K562 (cell line): ENCODE data around the gene ALG9. TPM values are rescaled to one million over a fixed set of nuclear protein-coding genes. Genes with fewer than 3 reads are reported as not detected.

Source experiments
- ATAC-seq: fragments of 200-7000 bp; cut with Tn5 transposase; 3 replicates; pipeline ENCODE4 v1.9.1; 2020; ENCODE audit warnings: moderate library complexity
- BruUV-seq: library from RNA; stranded (reverse); fragments of 400-500 nt; replicated peaks from 2 replicates; lab custom pipeline; 2021; lab: Mats Ljungman, UMichigan
- CTCF ChIA-PET: fragments of 300-600 bp; formaldehyde crosslinking; extraction: SDS; loops from one replicate; lab custom pipeline; 2021; ENCODE audit warnings: low intra/inter-chr PET ratio; lab: Yijun Ruan, JAX
- POLR2A ChIA-PET: fragments of 300-600, 350-650 bp; sonication (Branson Sonifier 250); formaldehyde crosslinking; extraction: SDS; loops from one replicate; lab custom pipeline; 2021; ENCODE audit warnings: antibody characterized with exemption, inconsistent platforms; lab: Yijun Ruan, JAX
- DNase-seq, 4 experiments: peaks; one replicate each; pipeline versions ENCODE4 v3.0.0 to v3.0.0-alpha.2; 2011 to 2018; ENCODE audit warnings: low spot score in 3 of 4, mixed read lengths in 3 of 4; ENCODE audit errors: extremely low read depth in 1 of 4
- FAIRE-seq: peaks from 2 replicates; lab custom pipeline; 2011; peaks lifted over from hg19 to GRCh38; lab: Jason Lieb, UNC
- H2AFZ ChIP-seq: 2 replicates; pipeline ENCODE4 v1.6.0; 2011; ENCODE audit warnings: low read depth, low read length, control low read depth, inconsistent platforms
- H3K27ac ChIP-seq: fragments of 200-600 bp; 3 replicates; pipeline ENCODE4 v1.8.0; 2011; ENCODE audit warnings: low read depth, mild to moderate bottlenecking, control low read depth, inconsistent platforms, low read length, moderate library complexity, mixed read lengths; ENCODE audit errors: extremely low read depth
- H3K27me3 ChIP-seq, 2 experiments: fragments of 300-600 bp in 1 of 2; 2 replicates in 1 of 2; 3 replicates in 1 of 2; pipeline versions ENCODE4 v1.6.0 to v1.8.0; 2011; ENCODE audit warnings: inconsistent platforms in 2 of 2, low read length in 2 of 2, mild to moderate bottlenecking in 1 of 2, mixed read lengths in 1 of 2, moderate library complexity in 1 of 2; ENCODE audit not compliant: control insufficient read depth in 2 of 2, insufficient read depth in 2 of 2
- H3K36me3 ChIP-seq: fragments of 300-600 bp; 3 replicates; pipeline ENCODE4 v1.8.0; 2011; ENCODE audit warnings: mild to moderate bottlenecking, low read length, inconsistent platforms; ENCODE audit not compliant: control insufficient read depth, insufficient read depth
- H3K4me1 ChIP-seq, 2 experiments: fragments of 200-600 bp in 1 of 2; replicated peaks in 1 of 2; 2 replicates in 1 of 2; 3 replicates in 1 of 2; pipeline versions ENCODE4 v1.5.1 to v1.8.0; 2011; ENCODE audit warnings: inconsistent platforms in 2 of 2, low read length in 2 of 2, mild to moderate bottlenecking in 1 of 2, mixed read lengths in 1 of 2, moderate library complexity in 1 of 2; ENCODE audit not compliant: control insufficient read depth in 2 of 2, insufficient read depth in 2 of 2
- H3K4me2 ChIP-seq: 2 replicates; pipeline ENCODE4 v1.6.1; 2011; ENCODE audit warnings: low read length, control low read depth, inconsistent platforms, mixed read lengths; ENCODE audit not compliant: insufficient read depth
- H3K4me3 ChIP-seq: fragments of 200-600 bp; sonication (generic), shearing (Covaris generic); 2 replicates; pipeline ENCODE4 v1.5.1; 2016; ENCODE audit warnings: control low read depth, inconsistent platforms
- H3K79me2 ChIP-seq: fragments of 200-600 bp; 3 replicates; pipeline ENCODE4 v1.8.0; 2011; ENCODE audit warnings: low read length, inconsistent platforms; ENCODE audit not compliant: control insufficient read depth, insufficient read depth
- H3K9ac ChIP-seq, 2 experiments: 2 replicates each; pipeline versions ENCODE4 v1.6.0 to v1.6.1; 2011; ENCODE audit warnings: low read depth in 2 of 2, low read length in 2 of 2, control low read depth in 1 of 2, inconsistent platforms in 1 of 2, mild to moderate bottlenecking in 1 of 2, mixed read lengths in 1 of 2; ENCODE audit not compliant: insufficient read depth in 1 of 2
- H3K9me1 ChIP-seq: one replicate; pipeline ENCODE4 v1.6.0; 2011; ENCODE audit warnings: inconsistent platforms, mild to moderate bottlenecking, low read length, moderate library complexity; ENCODE audit not compliant: control insufficient read depth, insufficient read depth
- H3K9me3 ChIP-seq: replicated peaks from 2 replicates; pipeline ENCODE4 v1.5.1; 2011; ENCODE audit warnings: low read depth, low read length, inconsistent platforms; ENCODE audit not compliant: control insufficient read depth, insufficient read depth
- H4K20me1 ChIP-seq: replicated peaks from 2 replicates; pipeline ENCODE4 v1.6.1; 2011; ENCODE audit warnings: low read length, inconsistent platforms, mixed read lengths; ENCODE audit not compliant: control insufficient read depth, insufficient read depth
- CBX3 ChIP-seq, 2 experiments: IDR thresholded peaks; 1 replicate in 1 of 2; 2 replicates in 1 of 2; pipeline ENCODE4 v1.6.1; 2012; ENCODE audit warnings: inconsistent platforms in 2 of 2, low read length in 2 of 2, borderline replicate concordance in 1 of 2, control low read depth in 1 of 2
- CCAR2 ChIP-seq: fragments of 200-400 bp; formaldehyde crosslinking; IDR thresholded peaks from 2 replicates; pipeline ENCODE4 v1.6.1; 2017; ENCODE audit warnings: mild to moderate bottlenecking, low read depth, low read length
- FOS ChIP-seq: IDR thresholded peaks from 3 replicates; pipeline ENCODE4 v1.6.1; 2011; ENCODE audit not compliant: insufficient read length; ENCODE audit errors: extremely low read depth
- GABPA ChIP-seq: fragments of 200-800 bp; sonication (Bioruptor generic); conservative IDR thresholded peaks from 2 replicates; pipeline ENCODE4 v1.6.1; 2016; ENCODE audit warnings: low read depth, missing genetic modification characterization, missing compliant biosample characterization
- LEF1 ChIP-seq: fragments of 450-650 bp; IDR thresholded peaks from 2 replicates; pipeline ENCODE4 v1.6.1; 2016; ENCODE audit warnings: mild to moderate bottlenecking
- PPARD ChIP-seq: fragments of 250-450 bp; sonication (Bioruptor Pico); IDR thresholded peaks from 2 replicates; pipeline ENCODE4 v1.8.0; 2022; ENCODE audit warnings: inconsistent platforms, mild to moderate bottlenecking, moderate library complexity
- RNF2 ChIP-seq: sonication (generic); IDR thresholded peaks from 2 replicates; pipeline ENCODE4 v1.6.1; 2016
- ZBED1 ChIP-seq: IDR thresholded peaks from 2 replicates; pipeline ENCODE4 v1.6.1; 2014
- ZFPM2 ChIP-seq: fragments of 250-450 bp; sonication (Bioruptor Pico); IDR thresholded peaks from 2 replicates; pipeline ENCODE4 v1.5.1; 2022; ENCODE audit warnings: mild to moderate bottlenecking
- ZNF184 ChIP-seq: sonication (generic); formaldehyde crosslinking; IDR thresholded peaks from 2 replicates; pipeline ENCODE4 v1.5.0; 2020; ENCODE audit warnings: missing genetic modification reagents
- WGBS: fragments of 100-300 bp; shearing (Covaris generic); methylation state at CpG from one replicate; pipeline ENCODE4 v1.1.6; 2016; ENCODE audit warnings: low coverage, mixed read lengths; ENCODE audit not compliant: insufficient coverage; ENCODE audit errors: missing lambda C conversion rate; 5-methylcytosine and 5-hydroxymethylcytosine counted together
- in situ Hi-C: fragments of 300-500 bp; cut with MboI; formaldehyde crosslinking; loops from 4 replicates; pipeline ENCODE4 v1.15.0; 2018; ENCODE audit warnings: inconsistent platforms, mixed read lengths
- intact Hi-C: fragments of 100-400 bp; cut with micrococcal nuclease; formaldehyde crosslinking; loops from 2 replicates; pipeline ENCODE4 v1.14.2; 2022
- polyA plus RNA-seq, 8 experiments: library from polyadenylated mRNA; depleted of rRNA in 4 of 8; stranded (reverse) in 5 of 8; unstranded in 3 of 8; fragments of >200 nt; fragmentation: Nextera tagmentation in 2 of 8; fragmentation: Illumina TruSeq in 1 of 8; extraction: Ambion mirVana in 2 of 8; extraction: Trizol in 1 of 8; gene quantifications; 2 replicates each; pipeline versions ENCODE4 v1.2.1 to v1.2.3, GENCODE V29; 2011 to 2014; ENCODE audit warnings: inconsistent platforms in 1 of 8, missing spikeins in 1 of 8
- total RNA-seq, 7 experiments: library from RNA; depleted of rRNA in 6 of 7; stranded (reverse); fragments of >200 nt in 6 of 7; fragmentation: Illumina TruSeq in 2 of 7; extraction: Trizol in 2 of 7; gene quantifications; 2 replicates each; pipeline versions ENCODE4 v1.2.1 to v1.2.3, GENCODE V29; 2011 to 2021; ENCODE audit warnings: low replicate concordance in 1 of 7
- TF ChIP-seq, protein P1 (sequence below): fragments of 450-650 bp; IDR thresholded peaks from 2 replicates; pipeline ENCODE4 v1.6.1; 2016; ENCODE audit warnings: mild to moderate bottlenecking, moderate library complexity
- TF ChIP-seq, protein P2 (sequence below): fragments of 450-650 bp; conservative IDR thresholded peaks from 2 replicates; pipeline ENCODE4 v1.6.1; 2016; ENCODE audit warnings: missing genetic modification characterization, low read depth, mild to moderate bottlenecking, control low read depth, missing compliant biosample characterization

Gene ALG9
- total and polyA plus RNA-seq, 9 of the 15 experiments (the other 6 are each of a cell fraction or from before 2014, with no cell fraction given), result 11.5 to 40.5 (median 24.9) TPM

DNA sequence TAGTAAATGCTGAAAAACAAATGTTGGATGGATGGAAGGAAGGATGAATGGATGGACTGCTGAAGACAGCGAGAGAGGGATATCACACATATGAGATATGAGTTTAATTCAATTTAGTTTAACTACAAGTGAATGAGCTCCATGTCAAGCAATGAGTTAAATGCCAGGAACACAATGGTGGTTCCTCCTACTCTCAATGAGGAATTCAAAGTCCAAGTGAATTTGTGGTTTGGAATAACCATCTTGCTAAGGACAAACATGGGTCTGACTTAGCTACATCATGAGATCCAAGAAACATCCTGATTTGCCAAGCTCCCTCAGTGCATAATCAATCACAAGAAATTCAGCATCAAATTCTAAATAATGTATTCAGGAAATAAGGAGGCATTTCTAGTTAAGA is 79.1 kb downstream of the ALG9 start:
- Histone ChIP-seq H4K20me1 (no peaks in the 10 kb centered on the region), H3K27me3 (no peaks in the 10 kb centered on the region), H3K36me3 (peaks cover 4% of the 10 kb centered on the region; the same call in 1 of the 3 replicates), H3K79me2 (no peaks in the 10 kb centered on the region), H2AFZ (no peak overlapping the region), H3K4me1 (peaks cover 0 to 7% of the 10 kb centered on the region in 2 experiments; a peak in 2 of 5 replicates), H3K9me3 (no peaks in the 10 kb centered on the region), H3K27ac (no peak overlapping the region), H3K4me2 (no peak overlapping the region), H3K9me1 (no peaks in the 10 kb centered on the region), H3K4me3 (no peak overlapping the region), H3K9ac (no peak overlapping the region)
- in situ Hi-C loops (loop anchor here (10.0 kb wide), 1 partner anchor 338 kb away; no protein-coding TSS in a partner anchor), intact Hi-C loops (no loop called here)
- BruUV-seq, result no TSS peak
- FAIRE-seq (no peak), ATAC-seq (no peak), DNase-seq (no peak)
- 92% methylated on average over 1 of the region's 1 CpG for WGBS
- ChIA-PET CTCF (no interaction called here), POLR2A (interaction anchor here (0.7 to 1.5 kb wide), 2 partner anchors 26 to 64 kb away, joined by 3 read pairs; partner anchors contain the start of gene PPP2R1B)
- TF ChIP-seq FOS (no peak), ZFPM2 (CRISPR knock-in tag) (no peak), CCAR2 (no peak), RNF2 (no peak), GABPA (no peak), CBX3 (IDR thresholded peaks at IDR 0.05; ENCODE audit: borderline replicate concordance in 1 of 2, low read length in 2 of 2) (no peak), LEF1 (no peak), ZNF184 (CRISPR knock-in tag) (no peak), PPARD (no peak), ZBED1 (no peak)
- TF ChIP-seq, protein P1, sequence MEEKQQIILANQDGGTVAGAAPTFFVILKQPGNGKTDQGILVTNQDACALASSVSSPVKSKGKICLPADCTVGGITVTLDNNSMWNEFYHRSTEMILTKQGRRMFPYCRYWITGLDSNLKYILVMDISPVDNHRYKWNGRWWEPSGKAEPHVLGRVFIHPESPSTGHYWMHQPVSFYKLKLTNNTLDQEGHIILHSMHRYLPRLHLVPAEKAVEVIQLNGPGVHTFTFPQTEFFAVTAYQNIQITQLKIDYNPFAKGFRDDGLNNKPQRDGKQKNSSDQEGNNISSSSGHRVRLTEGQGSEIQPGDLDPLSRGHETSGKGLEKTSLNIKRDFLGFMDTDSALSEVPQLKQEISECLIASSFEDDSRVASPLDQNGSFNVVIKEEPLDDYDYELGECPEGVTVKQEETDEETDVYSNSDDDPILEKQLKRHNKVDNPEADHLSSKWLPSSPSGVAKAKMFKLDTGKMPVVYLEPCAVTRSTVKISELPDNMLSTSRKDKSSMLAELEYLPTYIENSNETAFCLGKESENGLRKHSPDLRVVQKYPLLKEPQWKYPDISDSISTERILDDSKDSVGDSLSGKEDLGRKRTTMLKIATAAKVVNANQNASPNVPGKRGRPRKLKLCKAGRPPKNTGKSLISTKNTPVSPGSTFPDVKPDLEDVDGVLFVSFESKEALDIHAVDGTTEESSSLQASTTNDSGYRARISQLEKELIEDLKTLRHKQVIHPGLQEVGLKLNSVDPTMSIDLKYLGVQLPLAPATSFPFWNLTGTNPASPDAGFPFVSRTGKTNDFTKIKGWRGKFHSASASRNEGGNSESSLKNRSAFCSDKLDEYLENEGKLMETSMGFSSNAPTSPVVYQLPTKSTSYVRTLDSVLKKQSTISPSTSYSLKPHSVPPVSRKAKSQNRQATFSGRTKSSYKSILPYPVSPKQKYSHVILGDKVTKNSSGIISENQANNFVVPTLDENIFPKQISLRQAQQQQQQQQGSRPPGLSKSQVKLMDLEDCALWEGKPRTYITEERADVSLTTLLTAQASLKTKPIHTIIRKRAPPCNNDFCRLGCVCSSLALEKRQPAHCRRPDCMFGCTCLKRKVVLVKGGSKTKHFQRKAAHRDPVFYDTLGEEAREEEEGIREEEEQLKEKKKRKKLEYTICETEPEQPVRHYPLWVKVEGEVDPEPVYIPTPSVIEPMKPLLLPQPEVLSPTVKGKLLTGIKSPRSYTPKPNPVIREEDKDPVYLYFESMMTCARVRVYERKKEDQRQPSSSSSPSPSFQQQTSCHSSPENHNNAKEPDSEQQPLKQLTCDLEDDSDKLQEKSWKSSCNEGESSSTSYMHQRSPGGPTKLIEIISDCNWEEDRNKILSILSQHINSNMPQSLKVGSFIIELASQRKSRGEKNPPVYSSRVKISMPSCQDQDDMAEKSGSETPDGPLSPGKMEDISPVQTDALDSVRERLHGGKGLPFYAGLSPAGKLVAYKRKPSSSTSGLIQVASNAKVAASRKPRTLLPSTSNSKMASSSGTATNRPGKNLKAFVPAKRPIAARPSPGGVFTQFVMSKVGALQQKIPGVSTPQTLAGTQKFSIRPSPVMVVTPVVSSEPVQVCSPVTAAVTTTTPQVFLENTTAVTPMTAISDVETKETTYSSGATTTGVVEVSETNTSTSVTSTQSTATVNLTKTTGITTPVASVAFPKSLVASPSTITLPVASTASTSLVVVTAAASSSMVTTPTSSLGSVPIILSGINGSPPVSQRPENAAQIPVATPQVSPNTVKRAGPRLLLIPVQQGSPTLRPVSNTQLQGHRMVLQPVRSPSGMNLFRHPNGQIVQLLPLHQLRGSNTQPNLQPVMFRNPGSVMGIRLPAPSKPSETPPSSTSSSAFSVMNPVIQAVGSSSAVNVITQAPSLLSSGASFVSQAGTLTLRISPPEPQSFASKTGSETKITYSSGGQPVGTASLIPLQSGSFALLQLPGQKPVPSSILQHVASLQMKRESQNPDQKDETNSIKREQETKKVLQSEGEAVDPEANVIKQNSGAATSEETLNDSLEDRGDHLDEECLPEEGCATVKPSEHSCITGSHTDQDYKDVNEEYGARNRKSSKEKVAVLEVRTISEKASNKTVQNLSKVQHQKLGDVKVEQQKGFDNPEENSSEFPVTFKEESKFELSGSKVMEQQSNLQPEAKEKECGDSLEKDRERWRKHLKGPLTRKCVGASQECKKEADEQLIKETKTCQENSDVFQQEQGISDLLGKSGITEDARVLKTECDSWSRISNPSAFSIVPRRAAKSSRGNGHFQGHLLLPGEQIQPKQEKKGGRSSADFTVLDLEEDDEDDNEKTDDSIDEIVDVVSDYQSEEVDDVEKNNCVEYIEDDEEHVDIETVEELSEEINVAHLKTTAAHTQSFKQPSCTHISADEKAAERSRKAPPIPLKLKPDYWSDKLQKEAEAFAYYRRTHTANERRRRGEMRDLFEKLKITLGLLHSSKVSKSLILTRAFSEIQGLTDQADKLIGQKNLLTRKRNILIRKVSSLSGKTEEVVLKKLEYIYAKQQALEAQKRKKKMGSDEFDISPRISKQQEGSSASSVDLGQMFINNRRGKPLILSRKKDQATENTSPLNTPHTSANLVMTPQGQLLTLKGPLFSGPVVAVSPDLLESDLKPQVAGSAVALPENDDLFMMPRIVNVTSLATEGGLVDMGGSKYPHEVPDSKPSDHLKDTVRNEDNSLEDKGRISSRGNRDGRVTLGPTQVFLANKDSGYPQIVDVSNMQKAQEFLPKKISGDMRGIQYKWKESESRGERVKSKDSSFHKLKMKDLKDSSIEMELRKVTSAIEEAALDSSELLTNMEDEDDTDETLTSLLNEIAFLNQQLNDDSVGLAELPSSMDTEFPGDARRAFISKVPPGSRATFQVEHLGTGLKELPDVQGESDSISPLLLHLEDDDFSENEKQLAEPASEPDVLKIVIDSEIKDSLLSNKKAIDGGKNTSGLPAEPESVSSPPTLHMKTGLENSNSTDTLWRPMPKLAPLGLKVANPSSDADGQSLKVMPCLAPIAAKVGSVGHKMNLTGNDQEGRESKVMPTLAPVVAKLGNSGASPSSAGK, result no peak
- TF ChIP-seq, protein P2, sequence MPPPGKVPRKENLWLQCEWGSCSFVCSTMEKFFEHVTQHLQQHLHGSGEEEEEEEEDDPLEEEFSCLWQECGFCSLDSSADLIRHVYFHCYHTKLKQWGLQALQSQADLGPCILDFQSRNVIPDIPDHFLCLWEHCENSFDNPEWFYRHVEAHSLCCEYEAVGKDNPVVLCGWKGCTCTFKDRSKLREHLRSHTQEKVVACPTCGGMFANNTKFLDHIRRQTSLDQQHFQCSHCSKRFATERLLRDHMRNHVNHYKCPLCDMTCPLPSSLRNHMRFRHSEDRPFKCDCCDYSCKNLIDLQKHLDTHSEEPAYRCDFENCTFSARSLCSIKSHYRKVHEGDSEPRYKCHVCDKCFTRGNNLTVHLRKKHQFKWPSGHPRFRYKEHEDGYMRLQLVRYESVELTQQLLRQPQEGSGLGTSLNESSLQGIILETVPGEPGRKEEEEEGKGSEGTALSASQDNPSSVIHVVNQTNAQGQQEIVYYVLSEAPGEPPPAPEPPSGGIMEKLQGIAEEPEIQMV, result no peak
